HL-60 (cell line): ENCODE results near the gene GGTA1.

Experiments
- DNase-seq, 2 experiments: peaks; one replicate each; pipeline ENCODE4 v3.0.0-alpha.2; 2010 to 2020; ENCODE audit warnings: low read depth in 1 of 2, low spot score in 1 of 2
- H3K27ac ChIP-seq: fragments of 250-450 bp; sonication (Bioruptor Pico); replicated peaks from 2 replicates; pipeline ENCODE4 v1.5.1; 2020; ENCODE audit warnings: mild to moderate bottlenecking, moderate library complexity
- H3K27me3 ChIP-seq: fragments of 250-450 bp; sonication (Bioruptor Pico); 2 replicates; pipeline ENCODE4 v1.5.1; 2021; ENCODE audit warnings: mild to moderate bottlenecking, moderate library complexity; ENCODE audit not compliant: insufficient read depth, poor library complexity, severe bottlenecking
- H3K4me3 ChIP-seq: replicated peaks from 2 replicates; pipeline ENCODE4 v1.5.1; 2011; ENCODE audit warnings: mild to moderate bottlenecking, control low read depth, low read length; ENCODE audit not compliant: insufficient read depth
- CTCF ChIP-seq: IDR thresholded peaks from one replicate; pipeline ENCODE4 v1.5.1; 2011; ENCODE audit warnings: low read length, control low read depth, inconsistent platforms; ENCODE audit not compliant: insufficient read depth
- GABPA ChIP-seq: IDR thresholded peaks from 2 replicates; pipeline ENCODE4 v1.6.1; 2012; ENCODE audit warnings: low read depth
- POLR2AphosphoS5 ChIP-seq: IDR thresholded peaks from 2 replicates; pipeline ENCODE4 v1.6.1; 2012; ENCODE audit warnings: low read depth
- REST ChIP-seq: IDR thresholded peaks from 2 replicates; pipeline ENCODE4 v1.6.1; 2012; ENCODE audit warnings: low read depth; ENCODE audit not compliant: insufficient replicate concordance
- SPI1 ChIP-seq: IDR thresholded peaks from 2 replicates; pipeline ENCODE4 v1.6.1; 2012; ENCODE audit warnings: low read depth, mild to moderate bottlenecking, borderline replicate concordance

GGTA1 gene

GRCh38 chr9:121473229-121473628 lies 26.4 kb downstream of the GGTA1 start:
- no peak overlapping the region for H3K27ac ChIP-seq
- peaks cover 6% of the 10 kb centered on the region for H3K27me3 ChIP-seq
- TF ChIP-seq SPI1 = no peak
- no peak for TF ChIP-seq GABPA
- no peak for TF ChIP-seq CTCF
- TF ChIP-seq REST = no peak
- no peak for TF ChIP-seq POLR2AphosphoS5
- DNase-seq = no peak
- H3K4me3 ChIP-seq = no peak overlapping the region

DNA sequence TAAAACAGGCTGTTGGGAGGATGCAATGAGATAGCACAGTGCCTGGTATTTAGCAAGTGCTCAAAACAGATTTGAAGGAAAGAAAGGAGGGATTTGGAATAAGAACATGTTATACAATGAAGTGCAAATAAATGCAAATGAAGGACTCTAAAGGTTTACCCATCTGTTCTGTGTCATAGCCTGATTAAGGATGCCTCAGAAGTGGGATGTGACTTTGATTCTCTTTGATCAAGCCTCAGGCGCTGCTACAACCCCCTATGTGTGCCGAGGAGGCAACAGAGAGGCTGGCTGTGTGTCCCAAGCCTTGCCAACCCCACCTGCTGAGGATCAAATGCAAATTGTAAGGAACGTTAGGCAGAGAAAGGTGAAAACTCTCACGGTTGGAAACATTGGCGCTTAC lies 27.2 kb downstream of the GGTA1 start:
- Histone ChIP-seq H3K4me3 (no peak overlapping the region), H3K27me3 (peaks cover 6% of the 10 kb centered on the region)

DNA sequence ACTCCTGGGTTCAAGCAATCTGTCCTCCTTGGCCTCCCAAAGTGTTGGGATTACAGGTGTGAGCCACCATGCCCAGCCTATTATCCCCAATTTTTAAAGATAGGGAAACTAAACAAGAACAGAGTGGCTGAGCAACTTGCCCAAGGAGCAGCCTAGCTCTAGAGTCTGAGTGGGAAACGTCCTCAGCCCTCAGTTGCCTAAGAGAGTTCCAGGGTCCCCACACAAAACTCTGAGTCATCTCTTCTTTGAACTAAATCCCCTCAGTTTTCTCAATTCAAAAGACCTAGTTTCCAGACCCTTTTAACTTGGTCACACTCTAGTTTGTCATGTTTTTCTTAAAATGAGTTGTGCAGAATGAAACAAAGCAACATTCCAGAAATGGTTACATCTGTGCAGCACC lies 33.5 kb downstream of the GGTA1 start:
- Histone ChIP-seq H3K27me3 (peaks cover 2% of the 10 kb centered on the region), H3K4me3 (no peak overlapping the region), H3K27ac (no peak overlapping the region)
- no peak for DNase-seq
- no peak for TF ChIP-seq GABPA
- TF ChIP-seq POLR2AphosphoS5 = no peak
- TF ChIP-seq REST = no peak
- no peak for TF ChIP-seq SPI1
- no peak for TF ChIP-seq CTCF

More for the DNA sequence above, 27.2 kb downstream of the GGTA1 start:
- no peak for TF ChIP-seq GABPA
- TF ChIP-seq REST = no peak
- no peak for TF ChIP-seq POLR2AphosphoS5
- no peak for TF ChIP-seq CTCF
- no peak for TF ChIP-seq SPI1
- no peak overlapping the region for H3K27ac ChIP-seq
- no peak for DNase-seq
